GM20000 (cell line): ENCODE measurements around the gene SCN5A.

Experiments used
- DNase-seq: peaks from one replicate; pipeline ENCODE4 v3.0.0; 2012; ENCODE audit warnings: low spot score
- TF ChIP-seq, protein P1 (sequence below): IDR thresholded peaks from 2 replicates; pipeline ENCODE4 v1.5.1; 2012; ENCODE audit warnings: mild to moderate bottlenecking, control low read depth; ENCODE audit errors: extremely low read depth, missing control alignments

The SCN5A gene

GRCh38 chr3:38500688-38501417 is 148.6 kb downstream of the SCN5A start:
- no peak for DNase-seq
- TF ChIP-seq, protein P1, sequence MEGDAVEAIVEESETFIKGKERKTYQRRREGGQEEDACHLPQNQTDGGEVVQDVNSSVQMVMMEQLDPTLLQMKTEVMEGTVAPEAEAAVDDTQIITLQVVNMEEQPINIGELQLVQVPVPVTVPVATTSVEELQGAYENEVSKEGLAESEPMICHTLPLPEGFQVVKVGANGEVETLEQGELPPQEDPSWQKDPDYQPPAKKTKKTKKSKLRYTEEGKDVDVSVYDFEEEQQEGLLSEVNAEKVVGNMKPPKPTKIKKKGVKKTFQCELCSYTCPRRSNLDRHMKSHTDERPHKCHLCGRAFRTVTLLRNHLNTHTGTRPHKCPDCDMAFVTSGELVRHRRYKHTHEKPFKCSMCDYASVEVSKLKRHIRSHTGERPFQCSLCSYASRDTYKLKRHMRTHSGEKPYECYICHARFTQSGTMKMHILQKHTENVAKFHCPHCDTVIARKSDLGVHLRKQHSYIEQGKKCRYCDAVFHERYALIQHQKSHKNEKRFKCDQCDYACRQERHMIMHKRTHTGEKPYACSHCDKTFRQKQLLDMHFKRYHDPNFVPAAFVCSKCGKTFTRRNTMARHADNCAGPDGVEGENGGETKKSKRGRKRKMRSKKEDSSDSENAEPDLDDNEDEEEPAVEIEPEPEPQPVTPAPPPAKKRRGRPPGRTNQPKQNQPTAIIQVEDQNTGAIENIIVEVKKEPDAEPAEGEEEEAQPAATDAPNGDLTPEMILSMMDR: no peak
